BJ (cell line): ENCODE results near the gene PNPLA2. TPM values are rescaled to one million over a fixed set of nuclear protein-coding genes. Genes with fewer than 3 reads are reported as not detected.

Source experiments
- CTCF ChIA-PET: fragments of 350-600 bp; formaldehyde crosslinking; extraction: SDS; loops from one replicate; lab custom pipeline; 2021; ENCODE audit warnings: antibody characterized with exemption, inconsistent platforms; lab: Yijun Ruan, JAX
- POLR2A ChIA-PET: fragments of 300-600 bp; sonication (Branson Sonifier 250); formaldehyde crosslinking; extraction: SDS; loops from one replicate; lab custom pipeline; 2021; ENCODE audit warnings: antibody characterized with exemption; lab: Charles Lee
- DNase-seq: peaks from one replicate; pipeline ENCODE4 v3.0.0-alpha.2; 2011; ENCODE audit warnings: low read depth
- H3K27me3 ChIP-seq: 2 replicates; pipeline ENCODE4 v1.6.0; 2011; ENCODE audit warnings: low read length; ENCODE audit not compliant: control insufficient read depth, insufficient read depth
- H3K36me3 ChIP-seq: 2 replicates; pipeline ENCODE4 v1.5.1; 2011; ENCODE audit warnings: low read length; ENCODE audit not compliant: control insufficient read depth, insufficient read depth
- H3K4me3 ChIP-seq: 2 replicates; pipeline ENCODE4 v1.5.1; 2011; ENCODE audit warnings: low read depth, mild to moderate bottlenecking, control low read depth, low read length
- CTCF ChIP-seq: IDR thresholded peaks from 2 replicates; pipeline ENCODE4 v1.5.1; 2011; ENCODE audit warnings: low read depth, mild to moderate bottlenecking, control low read depth, inconsistent platforms, low read length, moderate library complexity; ENCODE audit not compliant: insufficient read depth
- polyA plus RNA-seq: library from polyadenylated mRNA; depleted of rRNA; stranded (reverse); fragments of >200 nt; gene quantifications from 2 replicates; pipeline ENCODE4 v1.2.3, GENCODE V29; 2011

The PNPLA2 gene
- polyA plus RNA-seq, 1 experiment, result 53.1 TPM

- Histone ChIP-seq H3K4me3 (no peak overlapping the region), H3K27me3 (no peaks in the 10 kb centered on the region), H3K36me3 (peaks cover 9% of the 10 kb centered on the region)
- DNase-seq, result no peak
- ChIA-PET CTCF (no interaction called here), POLR2A (no interaction called here)
- TF ChIP-seq CTCF, result peak; percentile 18; the same call in 1 of the 2 replicates
Measured at GRCh38 chr11:850775-851763, 32.4 kb downstream of the PNPLA2 start.

DNA sequence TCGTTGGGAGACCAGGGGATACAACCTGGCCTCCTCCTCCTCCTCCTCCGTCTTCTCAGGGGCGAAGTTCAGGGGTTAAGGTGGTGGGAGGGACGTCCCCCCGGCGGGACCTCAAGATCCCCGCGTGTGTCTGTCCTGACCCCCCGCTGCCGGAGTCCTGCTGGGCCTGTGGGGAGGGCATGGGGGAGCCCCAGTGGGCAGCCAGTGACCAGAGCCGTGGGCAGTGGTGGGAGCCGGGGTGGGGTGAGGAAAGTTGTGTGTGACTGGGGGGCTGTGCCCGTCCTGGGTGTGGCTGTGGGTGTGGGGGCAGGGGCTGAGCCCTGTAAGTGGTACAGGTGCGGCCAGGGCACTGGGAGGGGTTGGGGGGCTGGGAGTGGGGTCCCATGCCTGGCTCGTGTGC, 34.0 kb downstream of the PNPLA2 start:
- Histone ChIP-seq H3K4me3 (no peak overlapping the region), H3K36me3 (peaks cover 9% of the 10 kb centered on the region), H3K27me3 (no peaks in the 10 kb centered on the region)
- no peak for TF ChIP-seq CTCF
- ChIA-PET CTCF (no interaction called here), POLR2A (no interaction called here)
- no peak for DNase-seq

GRCh38 chr11:853682-854448, 35.2 kb downstream of the PNPLA2 start:
- H3K36me3 ChIP-seq, result peaks cover 9% of the 10 kb centered on the region
- no peak overlapping the region for H3K4me3 ChIP-seq
- TF ChIP-seq CTCF, result no peak
- H3K27me3 ChIP-seq, result no peaks in the 10 kb centered on the region
- DNase-seq, result no peak
- CTCF ChIA-PET, result interaction anchor here (0.6 to 1.2 kb wide), 2 partner anchors 11 to 198 kb away, joined by 3 read pairs; no protein-coding TSS in a partner anchor
- POLR2A ChIA-PET, result no interaction called here

DNA sequence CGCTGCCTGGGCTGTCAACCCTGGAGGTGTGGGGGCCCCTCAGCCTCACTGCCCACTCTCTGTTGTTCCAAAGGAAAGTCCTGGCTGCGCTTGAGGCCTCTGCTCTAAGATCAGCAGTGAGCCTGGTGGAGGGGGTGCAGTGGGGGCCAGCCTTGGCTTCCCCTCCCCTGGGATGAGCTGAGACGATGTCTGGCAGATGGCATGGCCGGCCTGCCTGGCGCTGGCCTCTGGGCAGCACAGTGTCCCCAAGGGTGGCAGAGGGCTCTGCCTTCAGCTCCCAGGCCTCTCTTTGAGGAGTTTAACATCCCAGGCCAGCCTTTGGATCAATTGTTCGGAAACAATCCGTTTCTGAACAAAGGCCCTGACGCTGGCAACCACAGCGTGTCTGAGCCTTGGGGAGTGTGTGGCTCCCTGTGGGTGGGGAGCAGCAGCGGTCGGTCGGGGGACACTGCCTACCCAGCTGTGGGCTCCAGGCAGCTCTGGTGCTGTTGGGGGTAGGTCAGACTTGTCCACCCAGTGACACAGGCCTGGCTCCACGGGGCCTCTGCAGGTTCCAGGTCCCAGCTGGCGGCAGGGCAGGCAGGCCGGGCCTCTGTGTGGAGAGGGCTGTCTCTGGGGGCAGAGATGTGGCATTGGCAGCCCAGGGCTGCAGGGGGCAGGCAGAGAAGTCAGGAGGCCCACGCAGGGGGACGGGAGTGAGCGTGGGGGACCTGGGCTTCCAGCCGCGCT, 36.1 kb downstream of the PNPLA2 start:
- CTCF ChIA-PET, result interaction anchor here (0.6 to 1.2 kb wide), 2 partner anchors 12 to 197 kb away, joined by 3 read pairs; no protein-coding TSS in a partner anchor
- Histone ChIP-seq H3K4me3 (no peak overlapping the region), H3K27me3 (no peaks in the 10 kb centered on the region), H3K36me3 (peaks cover 9% of the 10 kb centered on the region)
- no peak for DNase-seq
- TF ChIP-seq CTCF, result no peak
- POLR2A ChIA-PET, result no interaction called here

GRCh38 chr11:855330-855674, 36.6 kb downstream of the PNPLA2 start:
- TF ChIP-seq CTCF, result no peak
- Histone ChIP-seq H3K4me3 (no peak overlapping the region), H3K36me3 (peaks cover 9% of the 10 kb centered on the region), H3K27me3 (no peaks in the 10 kb centered on the region)
- no peak for DNase-seq
- CTCF ChIA-PET, result interaction anchor here (1.2 kb wide), 1 partner anchor 196 kb away, joined by 3 read pairs; no protein-coding TSS in a partner anchor
- POLR2A ChIA-PET, result no interaction called here
